GM19463 (cell line): ENCODE data around the gene PAFAH1B1.

Experiments
- ATAC-seq: cut with Tn5 transposase; IDR thresholded peaks from one replicate; pipeline ENCODE4 v1.9.1; 2021; ENCODE audit warnings: mild to moderate bottlenecking, moderate library complexity; ENCODE audit not compliant: unreplicated experiment

Gene PAFAH1B1

DNA sequence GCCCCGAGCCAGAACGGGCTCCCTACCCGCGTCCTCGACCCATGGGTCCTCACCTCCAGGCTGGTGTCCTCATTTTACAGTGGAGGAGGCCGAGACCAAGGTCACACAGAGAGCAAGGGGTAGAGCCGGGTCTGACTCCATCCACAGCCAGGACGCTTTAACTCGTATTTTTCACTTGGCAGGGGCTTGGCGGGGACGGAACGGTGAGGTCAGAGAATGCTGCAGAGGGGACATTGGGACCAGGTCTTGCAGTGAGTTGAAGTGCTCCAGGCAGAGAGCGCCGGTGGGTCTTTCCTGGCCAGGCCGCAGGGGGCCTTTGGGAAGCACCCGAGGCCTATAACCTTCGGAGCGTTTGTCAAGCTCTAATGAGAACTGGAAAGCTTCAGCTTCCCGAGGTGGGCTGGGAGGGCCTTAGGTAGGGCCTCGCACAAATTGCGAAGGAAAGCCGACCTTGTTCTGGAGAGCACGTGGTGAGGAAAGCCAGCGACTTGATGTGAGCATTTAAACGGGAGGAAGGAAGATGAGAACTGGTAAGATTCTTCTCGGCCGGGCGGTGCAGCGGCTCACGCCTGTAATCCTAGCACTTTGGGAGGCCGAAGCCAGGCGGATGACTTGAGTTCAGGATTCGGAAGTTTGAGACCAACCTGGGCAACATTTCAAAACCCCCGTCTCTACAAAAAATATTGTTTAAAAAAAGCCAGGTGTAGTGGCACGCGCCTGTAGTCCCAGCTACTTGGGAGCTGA is 119.0 kb downstream of the PAFAH1B1 start:
- no peak for ATAC-seq

- no peak for ATAC-seq
These were observed 120.4 kb downstream of the PAFAH1B1 start for GRCh38 chr17:2713881-2714280.

- ATAC-seq = no peak
These were observed 123.2 kb downstream of the PAFAH1B1 start for GRCh38 chr17:2716649-2717048.

DNA sequence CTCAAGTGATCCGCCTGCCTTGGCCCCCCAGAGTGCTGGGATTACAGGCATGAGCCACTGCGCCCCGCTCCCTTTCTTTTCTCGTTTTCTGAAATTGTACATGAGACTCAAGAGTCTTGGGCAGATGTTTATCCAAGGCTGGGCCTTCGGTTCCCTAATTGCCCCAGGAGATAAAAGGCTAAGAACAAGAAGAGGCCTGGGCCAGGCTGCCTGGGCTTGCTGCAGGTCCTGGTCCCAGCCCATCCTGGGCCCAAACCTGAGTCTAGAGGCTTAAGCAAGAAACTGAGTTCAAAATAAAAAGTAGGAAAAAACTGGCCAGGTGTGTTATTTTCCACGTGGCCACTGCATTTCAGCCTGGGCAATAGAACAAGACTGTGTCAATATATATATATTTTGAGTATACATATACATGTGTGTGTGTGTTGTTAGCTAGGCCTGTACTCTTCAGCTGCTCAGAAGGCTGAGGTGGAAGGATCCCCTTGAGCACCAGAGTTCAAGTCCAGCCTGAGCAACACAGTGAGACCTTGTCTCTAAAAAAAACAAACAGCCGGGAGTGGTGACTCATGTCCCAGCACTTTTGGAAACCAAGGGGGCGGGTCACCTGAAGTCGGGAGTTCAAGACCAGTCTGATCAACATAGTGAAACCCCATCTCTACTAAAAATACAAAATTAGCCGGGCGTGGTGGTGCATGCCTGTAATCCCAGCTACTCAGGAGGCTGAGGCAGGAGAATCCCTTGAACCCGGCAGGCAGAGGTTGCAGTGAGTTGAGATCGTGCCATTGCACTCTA is 124.9 kb downstream of the PAFAH1B1 start:
- ATAC-seq = no peak

- no peak for ATAC-seq
These were observed 126.4 kb downstream of the PAFAH1B1 start for GRCh38 chr17:2719861-2720260.

DNA sequence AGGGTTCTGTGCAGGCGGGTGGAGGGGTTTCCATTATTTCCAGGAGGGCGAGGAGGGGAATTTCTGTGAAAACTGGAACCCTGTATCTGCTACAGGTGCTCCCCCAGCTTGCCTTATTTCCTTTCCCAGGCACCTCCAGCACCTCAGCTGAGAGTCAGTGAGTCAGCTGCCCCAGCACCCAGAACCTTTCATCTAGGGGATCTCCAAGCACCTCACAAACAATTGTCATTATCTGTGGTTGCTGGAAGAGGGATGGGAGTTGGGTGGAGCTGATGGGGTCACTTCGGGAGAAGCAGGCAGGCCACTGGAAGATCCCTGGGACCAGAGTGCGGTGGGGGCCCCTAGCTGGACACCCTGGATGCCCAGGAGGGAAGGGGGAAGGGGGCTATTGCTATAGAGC is 128.1 kb downstream of the PAFAH1B1 start:
- no peak for ATAC-seq

GRCh38 chr17:2722611-2723010 is 129.2 kb downstream of the PAFAH1B1 start:
- no peak for ATAC-seq

- no peak for ATAC-seq
These were observed 130.1 kb downstream of the PAFAH1B1 start for GRCh38 chr17:2723505-2723996.

- ATAC-seq = no peak
These were observed 130.7 kb downstream of the PAFAH1B1 start for GRCh38 chr17:2723997-2724783.

DNA sequence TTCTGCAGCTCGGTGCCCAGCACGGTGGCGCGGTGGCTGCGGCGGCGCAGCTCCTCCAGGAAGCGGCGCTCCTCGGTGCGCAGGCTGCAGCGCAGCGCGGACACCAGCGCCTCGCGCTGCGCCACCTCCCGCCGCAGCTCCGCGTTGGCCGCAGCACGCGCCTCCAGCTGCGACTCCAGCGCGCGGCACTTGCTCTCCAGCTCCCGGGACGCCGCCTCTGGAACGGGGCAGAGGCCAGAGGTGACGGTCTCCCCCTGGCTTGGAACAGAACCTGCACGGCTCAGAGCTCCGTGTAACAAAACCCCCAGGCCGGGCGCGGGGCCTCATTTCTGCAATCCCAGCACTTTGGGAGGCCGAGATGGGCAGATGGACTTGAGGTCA is 131.3 kb downstream of the PAFAH1B1 start:
- ATAC-seq = no peak

DNA sequence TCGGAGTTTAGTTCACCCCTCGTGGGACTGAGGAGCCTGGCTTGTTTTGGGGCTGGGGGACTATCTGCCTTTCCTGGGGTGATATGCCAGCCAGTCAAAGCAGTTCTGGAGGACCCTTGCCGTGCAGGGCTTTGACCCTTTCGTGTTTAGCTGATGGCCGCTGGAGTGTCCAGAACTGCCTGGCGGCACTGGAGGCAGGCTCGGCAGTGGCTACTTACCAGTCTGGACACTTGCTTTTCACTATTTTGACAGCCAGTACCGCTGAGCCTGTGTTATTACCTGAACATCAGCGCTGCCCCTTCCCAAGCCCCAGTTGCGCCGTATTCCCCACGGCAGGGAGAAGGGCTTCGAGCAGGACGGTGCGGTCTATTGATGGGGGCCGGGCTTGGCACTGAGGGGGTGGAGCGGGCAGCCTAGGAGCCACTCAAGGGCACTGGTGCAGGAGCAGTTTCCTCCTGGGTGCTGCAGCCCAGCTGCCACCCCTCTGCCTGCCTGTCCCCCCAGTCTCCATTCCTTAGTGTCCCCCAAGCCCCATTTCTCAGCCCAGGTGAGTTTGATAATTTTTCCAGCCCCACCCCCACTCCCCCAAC is 137.4 kb downstream of the PAFAH1B1 start:
- ATAC-seq = no peak

DNA sequence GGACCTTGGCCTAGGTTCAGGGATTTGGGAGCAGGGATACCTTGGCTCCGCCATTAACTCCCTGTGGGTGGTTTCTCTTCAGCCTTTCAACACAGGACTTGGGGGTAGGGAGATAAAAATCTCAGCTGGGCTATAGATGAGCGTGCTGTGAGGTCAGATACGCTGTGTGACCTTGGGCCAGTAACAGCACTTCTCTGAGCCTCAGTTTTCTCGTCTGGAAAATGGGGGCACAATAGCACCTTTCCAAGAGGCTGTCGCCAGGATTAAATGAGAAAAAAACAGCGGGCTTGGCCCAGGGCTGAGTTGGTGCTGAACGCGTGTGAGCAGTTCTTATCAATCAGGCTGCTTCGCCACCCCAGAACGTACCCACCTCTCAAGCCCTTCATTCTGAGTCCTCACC is 138.4 kb downstream of the PAFAH1B1 start:
- no peak for ATAC-seq

GRCh38 chr17:2734939-2735338 is 141.5 kb downstream of the PAFAH1B1 start:
- ATAC-seq = no peak
